Neutrophil (primary cell): ENCODE results near the gene PTGDR2.

Source experiments
- H3K27ac ChIP-seq: fragments of 200-600 bp; sonication (generic); 2 replicates; pipeline ENCODE4 v1.5.1; 2016; ENCODE audit warnings: mild to moderate bottlenecking, moderate library complexity
- H3K27me3 ChIP-seq: fragments of 200-600 bp; sonication (generic); 2 replicates; pipeline ENCODE4 v1.6.0; 2016; ENCODE audit warnings: mild to moderate bottlenecking
- H3K36me3 ChIP-seq: fragments of 200-600 bp; sonication (generic); 2 replicates; pipeline ENCODE4 v1.5.1; 2017
- H3K4me1 ChIP-seq, 2 experiments: fragments of 200-600 bp in 1 of 2; sonication (generic) in 1 of 2; 1 replicate in 1 of 2; 2 replicates in 1 of 2; pipeline versions ENCODE4 v1.5.1 to v1.6.1; 2013 to 2016; ENCODE audit warnings: low read depth in 1 of 2, low read length in 1 of 2, mild to moderate bottlenecking in 1 of 2, moderate library complexity in 1 of 2; ENCODE audit not compliant: control insufficient read depth in 1 of 2, insufficient read depth in 1 of 2
- H3K4me3 ChIP-seq, 2 experiments: fragments of 200-600 bp in 1 of 2; sonication (generic) in 1 of 2; 1 replicate in 1 of 2; 2 replicates in 1 of 2; pipeline ENCODE4 v1.5.1; 2013 to 2016; ENCODE audit warnings: low read depth in 1 of 2, low read length in 1 of 2, mild to moderate bottlenecking in 1 of 2, moderate library complexity in 1 of 2
- H3K9me3 ChIP-seq: fragments of 200-600 bp; sonication (generic); 2 replicates; pipeline ENCODE4 v1.5.1; 2016
- CTCF ChIP-seq: fragments of 200-600 bp; sonication (generic); IDR thresholded peaks from 2 replicates; pipeline ENCODE4 v1.5.1; 2016; ENCODE audit warnings: antibody characterized with exemption

PTGDR2 gene

GRCh38 chr11:60855726-60856633, at the start of gene PTGDR2:
TSS of gene PTGDR2 (minus strand) at chr11:60855950. CDS start at chr11:60853722, 2,228 bp downstream.
- Histone ChIP-seq H3K4me3 (no peak within 1 kb of the TSS), H3K27ac (no peak within 1 kb of the TSS), H3K27me3 (peaks cover 32% of the 10 kb centered on the region), H3K36me3 (no peaks in the 10 kb centered on the region), H3K4me1 (no peaks in the 10 kb centered on the region), H3K9me3 (no peaks in the 10 kb centered on the region)
- TF ChIP-seq CTCF: no peak

- peak overlapping the region in 1 of 2 experiments; percentile 77 for H3K4me3 ChIP-seq
- H3K4me1 ChIP-seq: peaks cover 20 to 21% of the 10 kb centered on the region in 2 experiments
- peaks cover 29% of the 10 kb centered on the region for H3K36me3 ChIP-seq
- no peaks in the 10 kb centered on the region for H3K27me3 ChIP-seq
- no peak overlapping the region for H3K27ac ChIP-seq
- H3K9me3 ChIP-seq: no peaks in the 10 kb centered on the region
- TF ChIP-seq CTCF: no peak
Measured at GRCh38 chr11:60905047-60905446, 49.3 kb upstream of the PTGDR2 start.

- no peak for TF ChIP-seq CTCF
- H3K9me3 ChIP-seq: no peaks in the 10 kb centered on the region
- peaks cover 38% of the 10 kb centered on the region for H3K36me3 ChIP-seq
- H3K27me3 ChIP-seq: no peaks in the 10 kb centered on the region
- no peak overlapping the region for H3K4me3 ChIP-seq
- peaks cover 20 to 21% of the 10 kb centered on the region in 2 experiments for H3K4me1 ChIP-seq
- H3K27ac ChIP-seq: no peak overlapping the region
Measured at GRCh38 chr11:60902625-60903024, 46.9 kb upstream of the PTGDR2 start.

- H3K4me1 ChIP-seq: peaks cover 9 to 11% of the 10 kb centered on the region in 2 experiments
- peaks cover 55% of the 10 kb centered on the region for H3K36me3 ChIP-seq
- TF ChIP-seq CTCF: no peak
- H3K9me3 ChIP-seq: no peaks in the 10 kb centered on the region
- H3K27me3 ChIP-seq: no peaks in the 10 kb centered on the region
- no peak overlapping the region for H3K4me3 ChIP-seq
- no peak overlapping the region for H3K27ac ChIP-seq
Measured at GRCh38 chr11:60900673-60901404, 45.1 kb upstream of the PTGDR2 start.

- Histone ChIP-seq H3K4me3 (no peak overlapping the region), H3K27ac (no peak overlapping the region), H3K36me3 (peaks cover 63% of the 10 kb centered on the region), H3K27me3 (no peaks in the 10 kb centered on the region), H3K4me1 (peaks cover under 1 to 2% of the 10 kb centered on the region in 2 experiments), H3K9me3 (no peaks in the 10 kb centered on the region)
- TF ChIP-seq CTCF: no peak
Measured at GRCh38 chr11:60899977-60900376, 44.2 kb upstream of the PTGDR2 start.
